NCI-H226 (cell line): Measurements from ENCODE around the gene ZNF813.
"Not testable (repeated sequence)": the region's sequence is repeated elsewhere in the genome, so short reads cannot be mapped to it uniquely, and the experiment has no call there.

Experiments used
- DNase-seq: peaks from one replicate; pipeline ENCODE4 v3.0.0-alpha.2; 2015

ZNF813 gene

GRCh38 chr19:53467485-53468262 lies at the start of gene ZNF813:
Gene ZNF813, plus strand, starts transcription at chr19:53467733. Its CDS starts 16,090 bp downstream, at chr19:53483823.
- DNase-seq, result peak; percentile 28

- not testable (repeated sequence) for DNase-seq
Measured at GRCh38 chr19:53420520-53421315, 46.8 kb upstream of the ZNF813 start.

- no peak for DNase-seq
Measured at GRCh38 chr19:53422551-53422950, 45.0 kb upstream of the ZNF813 start.

DNA sequence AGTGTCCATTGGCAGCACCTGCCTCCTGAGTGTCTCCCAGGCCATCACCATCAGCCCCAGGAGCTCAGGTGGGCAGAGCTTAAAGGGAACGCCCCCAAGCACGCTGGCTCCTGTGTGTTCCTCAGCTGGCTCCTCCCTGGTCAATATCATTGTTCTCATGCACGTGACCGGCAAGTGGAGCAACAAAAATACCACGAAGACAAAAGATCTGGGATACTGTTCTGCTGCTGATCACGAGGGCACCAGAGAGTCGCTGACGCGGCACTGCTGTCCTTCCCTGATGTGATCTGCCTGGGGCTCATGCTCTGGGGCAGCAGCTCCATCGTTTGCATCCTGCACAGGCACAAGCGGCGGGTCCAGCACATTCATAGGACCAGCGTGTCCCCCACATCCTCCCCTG lies 44.5 kb upstream of the ZNF813 start:
- not testable (repeated sequence) for DNase-seq

DNA sequence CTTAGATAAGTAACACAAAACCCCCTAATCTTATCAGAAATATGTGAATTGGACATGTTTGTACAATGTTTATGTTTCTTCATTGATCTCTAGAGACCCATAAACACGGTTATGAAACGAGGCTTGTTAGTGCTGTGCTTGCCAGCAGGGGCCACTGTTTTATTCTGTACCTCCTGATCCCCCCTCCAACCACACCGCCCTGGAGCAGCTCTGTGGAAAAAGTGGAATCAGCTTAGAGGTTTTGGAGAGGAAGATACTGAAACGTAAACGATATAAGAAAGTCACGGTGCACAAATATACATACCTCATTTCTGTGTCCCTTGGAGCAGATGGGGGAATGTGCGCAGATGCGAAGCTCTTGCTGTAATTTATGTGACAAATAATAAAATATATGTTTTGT lies 43.9 kb upstream of the ZNF813 start:
- not testable (repeated sequence) for DNase-seq

DNA sequence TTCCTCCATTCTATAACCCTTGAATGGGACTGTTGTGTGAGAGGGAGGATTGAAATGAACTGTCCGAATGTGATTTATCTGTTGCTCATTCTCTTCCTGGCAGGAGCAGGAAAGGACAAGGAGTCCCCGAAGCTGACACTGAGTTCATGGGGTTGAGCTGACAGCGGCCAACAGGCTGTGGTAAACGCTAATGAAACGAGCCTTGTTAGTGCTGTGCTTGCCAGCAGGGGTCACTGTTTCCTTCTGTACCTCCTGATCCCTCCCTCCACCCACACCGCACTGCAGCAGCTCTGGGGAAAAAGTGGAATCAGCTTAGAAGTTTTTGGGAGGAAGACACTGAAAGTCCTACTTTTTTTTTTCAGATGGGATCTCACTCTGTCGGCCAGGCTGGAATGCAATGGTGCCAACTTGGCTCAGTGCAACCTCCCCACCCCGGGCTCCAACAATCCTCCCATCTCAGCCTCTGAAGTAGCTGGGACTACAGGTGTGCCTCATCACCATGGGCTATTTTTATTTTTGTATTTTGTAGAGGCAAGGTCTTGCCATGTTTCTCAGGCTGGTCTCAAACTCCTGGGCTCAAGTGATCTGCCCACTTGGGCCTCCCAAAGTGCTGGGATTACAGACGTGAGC lies 42.5 kb upstream of the ZNF813 start:
- DNase-seq, result peak; percentile 12

DNA sequence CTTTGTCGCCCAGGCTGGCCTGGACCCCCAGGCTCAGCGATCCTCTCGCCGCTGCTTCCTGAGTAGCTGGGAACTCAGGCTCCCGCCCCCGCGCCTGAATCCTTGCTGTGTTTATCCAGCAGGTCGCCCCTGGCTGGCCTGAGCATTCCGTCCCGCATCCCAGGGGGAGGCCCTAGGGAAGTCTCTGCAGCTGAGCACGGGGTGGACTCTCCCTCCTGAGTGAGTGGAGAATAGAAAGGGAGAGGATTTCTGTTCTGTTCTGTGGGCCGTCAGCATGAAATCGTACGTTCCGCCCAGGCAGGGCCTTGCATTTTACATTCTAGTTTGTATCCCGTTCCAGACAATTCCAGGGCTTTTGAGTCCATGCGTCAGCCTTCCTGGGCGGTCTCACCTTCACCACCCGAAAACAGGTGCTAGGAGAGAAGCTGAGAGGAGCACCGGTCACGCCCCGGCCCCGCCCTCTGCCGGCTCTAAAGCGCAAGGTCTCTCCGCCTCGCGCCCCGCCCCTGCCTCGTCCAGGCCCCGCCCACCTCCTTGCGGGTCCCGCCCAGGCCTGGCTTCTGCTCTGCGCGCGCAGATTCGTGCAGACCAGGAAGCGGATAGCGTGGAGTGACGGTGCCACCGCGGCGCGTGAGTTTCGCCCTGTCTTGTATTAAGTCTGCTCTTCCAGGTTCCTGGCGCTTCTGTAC lies 36.0 kb upstream of the ZNF813 start, which contains the start of gene ZNF761:
Gene ZNF761 (plus strand): TSS at position 586 of the 689 bp plus-strand sequence. CDS start 15,285 bp downstream, outside the sequence.
- DNase-seq, result peak; percentile 91

- DNase-seq, result no peak
Measured at GRCh38 chr19:53432088-53432661, 35.4 kb upstream of the ZNF813 start.

DNA sequence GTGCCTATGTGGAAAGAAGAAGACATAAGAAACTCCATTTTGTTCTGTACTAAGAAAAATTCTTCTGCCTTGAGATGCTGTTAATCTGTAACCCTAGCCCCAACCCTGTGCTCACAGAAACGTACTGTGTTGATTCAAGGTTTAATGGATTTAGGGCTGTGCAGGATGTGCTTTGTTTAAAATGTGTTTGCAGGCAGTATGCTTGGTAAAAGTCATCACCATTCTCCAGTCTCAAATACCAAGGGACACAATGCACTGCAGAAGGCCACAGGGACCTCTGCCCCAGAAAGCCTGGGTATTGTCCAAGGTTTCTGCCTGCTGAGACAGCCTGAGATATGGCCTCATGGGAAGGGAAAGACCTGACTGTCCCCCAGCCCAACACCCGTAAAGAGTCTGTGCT lies 23.7 kb upstream of the ZNF813 start:
- DNase-seq, result not testable (repeated sequence)

DNA sequence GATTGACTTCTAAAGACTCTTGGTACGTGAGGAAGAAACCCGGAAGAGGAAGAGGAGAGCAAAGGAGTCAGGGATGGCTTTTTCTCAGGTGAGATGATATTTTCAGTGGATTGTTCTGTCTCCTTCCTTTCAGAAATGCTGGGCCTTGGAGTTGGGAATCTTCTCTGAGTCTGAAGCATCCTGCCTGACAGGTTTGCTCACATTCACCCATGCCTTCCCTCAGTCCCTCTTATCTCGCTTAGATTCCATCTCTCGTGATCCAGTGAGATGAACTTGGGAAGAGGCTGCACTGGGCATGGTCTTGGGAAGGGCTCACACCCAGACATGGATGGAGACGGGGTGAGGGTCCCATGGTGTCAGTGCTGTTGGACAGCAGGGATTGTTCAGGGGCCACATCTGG lies 20.3 kb upstream of the ZNF813 start:
- DNase-seq, result not testable (repeated sequence)

DNA sequence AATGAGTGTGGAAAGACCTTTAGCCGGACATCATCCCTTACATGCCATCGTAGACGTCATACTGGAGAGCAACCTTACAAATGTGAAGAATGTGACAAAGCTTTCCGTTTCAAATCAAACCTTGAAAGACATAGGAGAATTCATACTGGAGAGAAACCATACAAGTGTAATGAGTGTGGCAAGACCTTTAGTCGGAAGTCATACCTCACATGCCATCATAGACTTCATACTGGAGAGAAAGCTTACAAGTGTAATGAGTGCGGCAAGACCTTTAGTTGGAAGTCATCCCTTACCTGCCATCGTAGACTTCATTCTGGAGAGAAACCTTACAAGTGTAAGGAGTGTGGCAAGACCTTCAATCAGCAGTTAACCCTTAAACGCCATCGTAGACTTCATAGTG lies 11.7 kb upstream of the ZNF813 start:
- no peak for DNase-seq

DNA sequence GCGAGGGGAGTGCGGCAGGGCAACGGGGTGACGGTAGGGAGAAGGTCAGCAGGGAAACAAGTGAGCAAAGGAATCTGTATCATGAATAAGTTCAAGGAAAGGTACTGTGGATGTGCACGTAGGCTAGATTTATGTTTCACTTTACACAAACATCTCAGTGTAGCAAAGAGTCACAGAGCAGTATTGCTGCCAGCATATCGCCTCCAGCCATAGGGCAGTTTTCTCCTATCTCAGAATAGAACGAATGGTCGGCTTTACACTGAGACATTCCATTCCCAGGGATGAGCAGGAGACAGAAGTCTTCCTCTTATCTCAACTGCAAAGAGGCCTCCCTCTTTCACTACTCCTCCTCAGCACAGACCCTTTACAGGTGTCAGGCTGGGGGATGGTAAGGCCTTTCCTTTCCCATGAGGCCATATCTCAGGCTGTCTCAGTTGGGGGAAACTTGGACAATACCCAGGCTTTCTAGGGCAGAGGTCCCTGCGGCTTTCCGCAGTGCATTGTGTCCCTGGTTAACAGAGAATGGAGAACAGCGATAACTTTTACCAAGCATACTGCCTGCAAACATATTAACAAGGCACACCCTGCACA lies 7.3 kb upstream of the ZNF813 start:
- DNase-seq, result not testable (repeated sequence)

- DNase-seq, result no peak
Measured at GRCh38 chr19:53461866-53462265, 5.7 kb upstream of the ZNF813 start.

DNA sequence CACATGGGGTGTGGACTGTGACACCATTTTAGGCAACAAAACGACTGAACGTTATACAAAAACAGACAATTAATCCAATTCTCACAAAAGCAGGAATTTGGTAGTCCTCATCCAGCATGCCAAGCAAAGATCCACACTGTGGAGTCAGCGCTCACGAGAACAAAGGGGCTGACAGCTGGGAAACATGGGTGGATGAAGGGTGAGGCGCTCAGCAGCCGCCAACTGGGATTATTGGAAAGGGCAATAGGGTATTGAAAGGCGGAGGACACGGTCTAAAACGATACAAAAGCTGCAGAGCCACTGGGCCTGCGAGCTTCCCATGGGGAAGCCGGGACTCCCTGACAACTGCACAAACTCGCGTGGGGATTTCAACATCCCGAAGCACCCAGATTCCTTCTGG lies 4.7 kb upstream of the ZNF813 start:
- no peak for DNase-seq

DNA sequence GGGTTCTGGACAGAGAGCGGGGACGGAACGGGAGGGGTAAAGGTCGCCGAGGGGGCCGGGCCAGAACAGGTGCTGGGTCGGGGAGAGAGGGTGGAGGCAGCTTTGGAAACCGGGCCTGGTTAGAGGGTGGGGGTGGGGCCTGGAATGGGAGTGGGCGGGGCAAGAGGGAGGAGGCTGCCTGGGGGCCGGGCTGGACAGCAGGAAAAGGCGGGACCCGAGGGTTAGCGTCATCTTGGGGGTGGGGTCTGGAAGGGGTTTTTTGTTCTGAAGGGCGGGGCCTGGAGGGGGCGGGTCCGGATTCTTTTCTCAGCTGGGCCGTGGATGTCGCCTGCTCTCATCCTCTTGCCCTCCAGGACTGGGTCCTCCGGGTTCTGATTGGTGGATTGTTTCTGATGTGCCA lies 4.3 kb upstream of the ZNF813 start:
- no peak for DNase-seq

GRCh38 chr19:53466726-53467484 lies 628 bp upstream of the ZNF813 start:
- no peak for DNase-seq

DNA sequence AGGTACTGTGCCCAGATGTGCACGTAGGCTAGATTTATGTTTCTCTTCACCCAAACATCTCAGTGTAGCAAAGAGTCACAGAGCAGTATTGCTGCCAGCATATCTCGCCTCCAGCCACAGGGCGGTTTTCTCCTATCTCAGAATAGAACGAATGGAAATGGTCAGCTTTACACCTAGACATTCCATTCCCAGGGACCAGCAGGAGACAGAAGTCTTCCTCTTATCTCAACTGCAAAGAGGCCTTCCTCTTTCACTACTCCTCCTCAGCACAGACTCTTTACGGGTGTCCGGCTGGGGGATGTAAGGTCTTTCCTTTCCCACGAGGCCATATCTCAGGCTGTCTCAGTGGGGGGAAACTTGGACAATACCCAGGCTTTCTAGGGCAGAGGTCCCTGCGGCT lies 1.1 kb downstream of the ZNF813 start:
- DNase-seq, result not testable (repeated sequence)

DNA sequence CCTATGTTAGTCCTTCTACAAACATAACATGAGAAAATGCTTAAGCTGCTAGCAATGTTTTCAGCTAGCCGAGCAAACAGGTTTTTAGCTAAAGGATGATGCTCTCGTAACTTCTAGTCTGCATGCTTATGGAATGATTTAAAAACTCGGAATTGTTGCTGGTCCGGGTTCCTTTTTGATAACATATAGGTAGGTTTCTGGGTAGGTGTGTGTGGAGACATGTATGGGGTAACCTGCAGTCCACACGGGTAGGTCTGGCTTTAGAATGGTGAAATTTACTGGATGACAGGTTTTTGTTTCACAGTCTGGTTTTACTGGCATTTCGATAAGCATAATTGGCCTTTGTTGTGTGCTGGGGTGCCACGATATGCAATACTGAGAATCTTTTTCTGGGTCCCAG lies 4.4 kb downstream of the ZNF813 start:
- DNase-seq, result no peak

DNA sequence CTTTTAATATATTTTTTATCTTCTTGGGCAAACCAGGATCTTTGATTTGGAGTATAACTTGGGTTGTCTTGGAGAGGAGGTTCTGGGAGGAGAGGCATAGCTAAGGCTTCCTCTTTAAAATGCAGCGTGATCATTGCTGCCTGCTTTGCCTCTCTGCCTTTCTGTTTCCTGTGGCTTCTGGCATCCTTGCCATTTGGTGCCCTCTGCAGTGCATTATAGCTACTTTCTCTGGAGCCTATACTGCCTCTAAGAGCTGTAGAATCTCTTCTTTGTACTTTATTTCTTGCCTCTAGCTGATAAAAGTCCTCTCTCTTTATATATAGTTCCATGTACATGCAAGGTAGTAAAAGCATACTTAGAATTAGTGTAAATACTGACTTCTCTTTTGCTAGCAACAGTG lies 7.3 kb downstream of the ZNF813 start:
- not testable (repeated sequence) for DNase-seq

- DNase-seq, result not testable (repeated sequence)
Measured at GRCh38 chr19:53475470-53475869, 7.9 kb downstream of the ZNF813 start.

GRCh38 chr19:53483751-53484150 lies 16.2 kb downstream of the ZNF813 start:
- DNase-seq, result not testable (repeated sequence)
